GM18507 (cell line): ENCODE results near the gene ZNF211.

ENCODE experiments used
- DNase-seq: peaks from one replicate; pipeline ENCODE4 v3.0.0; 2011; ENCODE audit warnings: low read depth; ENCODE audit not compliant: insufficient read length; ENCODE audit errors: extremely low spot score
- FAIRE-seq: peaks from 2 replicates; lab custom pipeline; 2011; peaks lifted over from hg19 to GRCh38; lab: Jason Lieb, UNC

ZNF211 gene

DNA sequence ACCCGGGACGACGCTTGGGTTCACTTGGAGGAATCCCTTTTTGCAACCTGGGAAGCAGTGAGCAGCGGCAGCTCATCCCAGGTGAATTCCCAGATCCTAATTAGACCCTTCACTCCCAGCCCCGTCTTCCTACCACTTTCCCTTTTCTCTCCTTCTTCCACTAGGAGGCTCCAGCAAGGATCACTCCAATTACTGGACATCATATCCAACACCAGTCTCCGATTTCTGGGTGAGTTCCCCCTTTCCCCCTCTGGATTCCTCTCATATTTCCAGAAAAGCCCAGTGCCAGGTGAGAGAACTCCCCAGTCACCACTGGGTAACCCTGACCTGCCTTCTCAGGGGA is 18.7 kb downstream of the ZNF211 start:
- no peak for FAIRE-seq
- DNase-seq, result no peak

DNA sequence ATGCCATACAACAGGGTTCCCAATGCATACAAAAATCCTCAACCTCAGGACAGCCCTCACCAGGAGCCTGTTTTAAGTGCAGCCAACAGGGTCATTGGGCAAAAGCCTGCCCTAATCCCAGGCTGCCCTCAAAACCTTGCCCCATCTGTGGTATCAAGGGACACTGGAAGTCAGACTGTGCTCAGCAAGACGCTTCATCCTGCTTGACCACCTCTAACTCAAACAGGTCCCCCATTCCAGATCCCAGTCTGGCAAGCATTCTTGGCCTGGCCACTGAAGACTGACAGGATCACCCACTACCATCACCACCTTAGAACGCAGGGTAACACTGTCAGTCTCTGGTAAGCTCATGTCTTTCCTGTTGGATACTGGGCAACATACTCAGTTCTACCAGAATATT is 20.7 kb downstream of the ZNF211 start:
- no peak for FAIRE-seq
- no peak for DNase-seq

GRCh38 chr19:57655443-57655842 is 22.5 kb downstream of the ZNF211 start:
- no peak for FAIRE-seq

GRCh38 chr19:57656346-57656745 is 23.4 kb downstream of the ZNF211 start:
- DNase-seq (no peak), FAIRE-seq (no peak)

More at GRCh38 chr19:57655443-57655842, 22.5 kb downstream of the ZNF211 start:
- no peak for DNase-seq

DNA sequence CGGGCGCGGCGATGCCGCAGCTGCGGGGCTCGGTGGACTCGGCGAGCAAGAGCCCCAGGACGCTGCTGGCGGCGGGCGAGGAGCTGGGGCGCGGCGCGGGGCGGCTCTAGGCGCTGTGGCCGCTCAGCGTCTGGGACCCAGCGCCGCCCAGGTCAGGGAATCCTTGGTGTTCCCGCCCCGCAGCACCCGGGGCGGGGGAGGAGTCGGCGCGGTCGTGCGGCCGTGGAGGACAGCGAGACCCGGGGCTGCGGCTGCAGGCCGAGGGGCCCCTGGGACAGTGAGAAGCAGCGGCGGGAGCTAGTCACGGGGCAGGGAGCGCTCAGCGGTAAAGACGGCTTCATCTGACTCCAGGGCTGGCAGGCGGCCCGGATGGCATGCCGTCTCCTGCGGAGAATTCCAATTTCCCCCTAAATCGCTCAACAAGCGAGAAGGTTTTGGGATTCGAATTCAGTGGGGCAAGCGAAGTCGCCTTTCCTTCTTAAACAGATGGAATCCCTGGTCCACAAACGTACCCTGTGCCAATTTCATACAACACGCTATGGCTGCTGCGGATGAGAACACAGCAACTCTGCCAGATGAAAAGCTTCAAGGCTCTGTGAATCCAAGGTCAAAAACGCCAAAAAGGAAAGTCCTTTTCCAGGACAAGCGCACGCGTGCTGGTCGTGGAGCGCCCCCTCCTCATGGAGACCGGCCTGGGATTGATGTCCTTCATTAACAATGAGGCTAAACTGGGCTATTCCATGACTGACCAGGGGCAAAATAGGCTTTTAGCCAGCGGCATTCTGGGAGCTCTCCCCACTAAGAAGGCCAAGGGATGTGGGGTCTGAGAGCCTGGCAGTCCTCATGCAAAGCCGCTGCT is 31.5 kb downstream of the ZNF211 start:
- FAIRE-seq (no peak), DNase-seq (no peak)

- no peak for DNase-seq
- no peak for FAIRE-seq
Measured at GRCh38 chr19:57665261-57665806, 32.4 kb downstream of the ZNF211 start.

- no peak for FAIRE-seq
- no peak for DNase-seq
Measured at GRCh38 chr19:57667228-57667627, 34.3 kb downstream of the ZNF211 start.

DNA sequence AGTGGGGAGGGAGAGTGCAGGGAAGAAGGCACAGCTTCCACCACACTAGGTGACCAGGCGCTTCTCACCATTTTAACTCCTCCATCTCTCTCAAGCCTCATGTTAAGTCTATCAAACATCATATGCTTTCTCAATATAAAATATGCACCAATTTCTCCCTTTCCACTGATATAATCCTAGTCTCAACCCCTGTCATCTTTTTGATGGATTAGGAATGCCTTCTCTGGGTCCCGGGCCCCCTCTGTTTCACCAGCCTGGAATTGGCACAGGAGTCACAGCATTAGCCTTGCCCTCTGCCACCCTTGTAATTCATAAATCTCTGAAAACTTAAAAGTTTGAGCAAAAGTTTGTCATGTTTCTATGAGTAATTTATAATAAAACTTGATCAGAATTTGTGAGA is 35.7 kb downstream of the ZNF211 start, which contains the start of gene ZSCAN4:
TSS of gene ZSCAN4 (plus strand) at position 301 of the 400 bp plus-strand sequence. CDS start 7,211 bp downstream, outside the sequence.
- FAIRE-seq (no peak), DNase-seq (no peak)

DNA sequence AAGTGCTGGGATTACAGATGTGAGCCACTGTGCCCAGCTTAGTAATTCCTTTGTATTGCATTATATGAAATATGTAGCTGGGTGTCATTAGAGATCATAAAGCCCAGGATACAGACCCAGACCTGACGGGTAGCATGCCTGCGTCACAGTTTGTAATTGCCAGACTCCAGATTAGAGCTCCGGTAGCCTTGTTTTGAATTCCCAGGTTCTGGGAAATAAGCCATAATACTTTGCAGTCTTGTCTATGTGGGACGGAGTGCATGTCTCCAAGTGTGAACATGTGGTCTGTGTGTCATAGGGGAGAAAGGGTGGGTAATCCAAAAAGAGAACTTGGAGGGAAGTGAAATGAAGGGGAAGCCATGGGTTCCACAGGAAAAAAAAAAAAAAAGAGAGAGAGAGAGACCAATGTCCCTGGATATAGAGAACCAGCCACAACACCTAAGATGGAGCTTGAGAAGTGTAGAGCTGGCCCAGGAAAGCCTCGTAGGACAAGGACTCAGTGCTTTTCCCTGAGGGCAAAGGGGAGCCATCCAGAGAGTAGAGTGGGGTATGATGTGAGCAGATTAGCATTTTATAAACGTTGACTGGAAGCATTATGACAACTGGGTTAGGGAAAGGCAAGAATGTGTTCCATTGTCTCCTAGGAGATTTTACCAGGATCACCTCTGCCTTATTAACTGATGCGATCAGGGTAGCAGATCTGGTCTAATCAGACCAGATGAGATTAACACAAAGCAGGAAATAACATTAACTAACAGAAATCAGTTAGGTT is 38.3 kb downstream of the ZNF211 start:
- DNase-seq (no peak), FAIRE-seq (no peak)

DNA sequence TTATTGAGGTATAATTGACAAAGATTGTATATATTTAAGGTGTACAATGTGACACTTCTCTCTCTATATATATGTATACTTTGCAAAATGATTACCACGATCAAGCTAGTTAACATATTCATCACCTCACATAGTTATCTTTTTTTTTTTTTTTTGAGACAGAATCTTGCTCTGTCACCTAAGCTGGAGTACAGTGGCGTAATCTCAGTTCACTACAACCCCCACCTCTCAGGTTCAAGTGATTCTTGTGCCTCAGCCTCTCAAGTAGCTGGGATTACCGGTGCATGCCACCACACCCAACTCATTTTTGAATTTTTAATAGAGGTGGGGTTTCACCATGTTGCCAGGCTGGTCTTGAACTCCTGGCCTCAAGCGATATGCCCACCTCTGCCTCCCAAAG is 39.5 kb downstream of the ZNF211 start:
- DNase-seq, result no peak

GRCh38 chr19:57675881-57676280 is 42.9 kb downstream of the ZNF211 start:
- no peak for DNase-seq
- FAIRE-seq, result no peak

More for the DNA sequence above, 39.5 kb downstream of the ZNF211 start:
- FAIRE-seq, result no peak

GRCh38 chr19:57682226-57682766 is 49.3 kb downstream of the ZNF211 start:
- FAIRE-seq (no peak), DNase-seq (no peak)

- FAIRE-seq (no peak), DNase-seq (no peak)
Measured at GRCh38 chr19:57686727-57687126, 53.8 kb downstream of the ZNF211 start.

DNA sequence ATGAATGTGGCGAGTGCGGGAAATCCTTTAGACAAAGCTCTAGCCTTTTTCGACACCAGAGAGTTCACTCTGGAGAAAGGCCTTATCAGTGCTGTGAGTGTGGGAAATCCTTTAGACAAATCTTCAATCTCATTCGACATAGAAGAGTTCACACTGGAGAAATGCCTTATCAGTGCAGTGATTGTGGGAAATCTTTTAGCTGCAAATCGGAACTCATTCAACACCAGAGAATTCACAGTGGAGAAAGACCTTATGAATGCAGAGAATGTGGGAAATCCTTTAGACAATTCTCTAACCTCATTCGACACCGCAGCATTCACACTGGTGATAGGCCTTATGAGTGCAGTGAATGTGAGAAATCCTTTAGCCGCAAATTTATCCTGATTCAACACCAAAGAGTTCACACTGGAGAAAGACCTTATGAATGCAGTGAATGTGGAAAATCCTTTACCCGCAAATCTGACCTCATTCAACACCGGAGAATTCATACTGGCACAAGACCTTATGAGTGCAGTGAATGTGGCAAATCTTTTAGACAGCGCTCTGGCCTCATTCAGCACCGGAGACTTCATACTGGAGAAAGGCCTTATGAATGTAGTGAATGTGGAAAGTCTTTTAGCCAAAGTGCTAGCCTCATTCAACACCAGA is 54.5 kb downstream of the ZNF211 start:
- FAIRE-seq, result no peak

DNA sequence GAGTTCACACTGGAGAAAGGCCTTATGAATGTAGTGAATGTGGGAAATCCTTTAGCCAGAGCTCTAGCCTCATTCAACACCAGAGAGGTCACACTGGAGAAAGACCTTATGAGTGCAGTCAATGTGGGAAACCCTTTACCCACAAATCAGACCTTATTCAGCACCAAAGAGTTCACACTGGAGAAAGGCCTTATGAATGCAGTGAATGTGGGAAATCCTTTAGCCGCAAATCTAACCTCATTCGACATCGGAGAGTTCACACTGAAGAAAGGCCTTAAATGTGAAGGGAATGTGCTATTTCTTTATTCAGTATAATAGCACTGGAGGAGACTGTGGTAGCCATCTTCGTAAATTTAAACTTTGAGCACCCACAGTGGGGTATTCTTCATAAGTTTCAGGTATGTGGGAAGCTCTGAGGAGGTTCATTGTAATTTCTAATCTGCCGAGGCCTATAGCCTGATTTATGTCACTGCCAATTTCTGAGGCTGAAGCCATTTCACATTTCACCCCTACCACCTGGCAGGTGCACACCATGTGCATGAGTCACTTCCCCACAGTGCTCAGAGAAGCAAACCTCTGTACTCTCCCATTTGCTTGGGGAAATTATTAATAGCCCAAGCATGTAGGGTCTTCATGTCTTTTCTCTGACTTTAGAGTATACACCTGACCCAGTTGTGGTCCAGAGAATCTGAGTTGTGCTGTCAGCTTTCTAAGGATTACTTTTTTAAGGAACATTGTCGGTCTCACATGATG is 55.2 kb downstream of the ZNF211 start:
- FAIRE-seq, result no peak
- DNase-seq, result no peak

More for the DNA sequence above, 54.5 kb downstream of the ZNF211 start:
- DNase-seq, result no peak

GRCh38 chr19:57689750-57690149 is 56.8 kb downstream of the ZNF211 start:
- DNase-seq, result no peak
- FAIRE-seq, result no peak
